H1 (cell line): ENCODE measurements around the gene JPH2. TPM values are rescaled to one million over a fixed set of nuclear protein-coding genes. Genes with fewer than 3 reads are reported as not detected.

Experiments used
- CTCF ChIA-PET: fragments of 300-600 bp; sonication (Branson Sonifier 250); formaldehyde crosslinking; loops from one replicate; lab custom pipeline; 2021; ENCODE audit not compliant: partially characterized antibody; lab: Charles Lee
- POLR2A ChIA-PET: fragments of 300-600 bp; sonication (Branson Sonifier 250); formaldehyde crosslinking; loops from one replicate; lab custom pipeline; 2021; ENCODE audit warnings: inconsistent platforms; ENCODE audit not compliant: partially characterized antibody; lab: Charles Lee
- DNase-seq, 2 experiments: peaks; one replicate each; pipeline versions ENCODE4 v3.0.0 to v3.0.0-alpha.2; 2010 to 2022; ENCODE audit warnings: low spot score in 2 of 2, low read depth in 1 of 2, mixed read lengths in 1 of 2
- FAIRE-seq: peaks from 2 replicates; lab custom pipeline; 2011; peaks lifted over from hg19 to GRCh38; lab: Jason Lieb, UNC
- H2AFZ ChIP-seq: 2 replicates; pipeline ENCODE4 v1.8.1; 2012; ENCODE audit warnings: low read length, inconsistent platforms
- H2AK5ac ChIP-seq: 2 replicates; pipeline ENCODE4 v1.6.1; 2013; ENCODE audit warnings: low read depth, low read length
- H2BK120ac ChIP-seq: replicated peaks from 2 replicates; pipeline ENCODE3; 2013; ENCODE audit warnings: low read depth, low read length, inconsistent platforms
- H2BK12ac ChIP-seq: 2 replicates; pipeline ENCODE4 v1.6.1; 2013; ENCODE audit warnings: low read depth, low read length
- H2BK15ac ChIP-seq: 2 replicates; pipeline ENCODE4 v1.6.1; 2013; ENCODE audit warnings: low read length
- H2BK20ac ChIP-seq: 2 replicates; pipeline ENCODE4 v1.6.1; 2013; ENCODE audit warnings: low read length
- H2BK5ac ChIP-seq: 2 replicates; pipeline ENCODE4 v1.6.1; 2013; ENCODE audit warnings: low read depth, low read length
- H3K14ac ChIP-seq: 2 replicates; pipeline ENCODE4 v1.6.1; 2013; ENCODE audit warnings: inconsistent platforms; ENCODE audit not compliant: insufficient read length
- H3K18ac ChIP-seq: 2 replicates; pipeline ENCODE4 v1.6.1; 2013; ENCODE audit warnings: low read length; ENCODE audit errors: extremely low read depth
- H3K23ac ChIP-seq: 2 replicates; pipeline ENCODE4 v1.6.1; 2013; ENCODE audit warnings: inconsistent platforms; ENCODE audit not compliant: insufficient read length
- H3K23me2 ChIP-seq: 2 replicates; pipeline ENCODE4 v1.6.1; 2013; ENCODE audit warnings: low read depth, low read length
- H3K27ac ChIP-seq: 2 replicates; pipeline ENCODE4 v1.6.1; 2011; ENCODE audit warnings: low read depth, low read length, inconsistent platforms
- H3K27me3 ChIP-seq, 4 experiments: replicated peaks in 1 of 4; 1 replicate in 1 of 4; 2 replicates in 3 of 4; pipeline versions ENCODE4 v1.6.1 to v1.8.1; 2011 to 2013; ENCODE audit warnings: low read length in 3 of 4, mild to moderate bottlenecking in 3 of 4, inconsistent platforms in 2 of 4, mixed read lengths in 2 of 4, moderate library complexity in 1 of 4; ENCODE audit not compliant: control insufficient read depth in 3 of 4, insufficient read depth in 3 of 4; ENCODE audit errors: extremely low read depth in 1 of 4
- H3K36me3 ChIP-seq, 4 experiments: 2 replicates each; pipeline versions ENCODE4 v1.6.1 to v1.8.1; 2011 to 2013; ENCODE audit warnings: mild to moderate bottlenecking in 4 of 4, low read length in 3 of 4, moderate library complexity in 2 of 4, control low read depth in 1 of 4, inconsistent platforms in 1 of 4; ENCODE audit not compliant: insufficient read depth in 4 of 4, control insufficient read depth in 2 of 4
- H3K4ac ChIP-seq: replicated peaks from 2 replicates; pipeline ENCODE3; 2013; ENCODE audit warnings: low read length, low read depth, mixed read lengths, inconsistent platforms; ENCODE audit not compliant: insufficient read length
- H3K4me1 ChIP-seq, 4 experiments: replicated peaks in 1 of 4; 1 replicate in 1 of 4; 2 replicates in 3 of 4; pipeline versions ENCODE4 v1.6.1 to v1.8.1; 2011 to 2013; ENCODE audit warnings: low read length in 3 of 4, inconsistent platforms in 2 of 4, mixed read lengths in 1 of 4; ENCODE audit not compliant: insufficient read depth in 4 of 4, control insufficient read depth in 3 of 4
- H3K4me2 ChIP-seq, 2 experiments: 2 replicates each; pipeline versions ENCODE4 v1.6.1 to v1.8.1; 2011 to 2013; ENCODE audit warnings: low read depth in 2 of 2, low read length in 2 of 2, control low read depth in 1 of 2, inconsistent platforms in 1 of 2, mild to moderate bottlenecking in 1 of 2; ENCODE audit not compliant: insufficient read depth in 1 of 2
- H3K4me3 ChIP-seq, 4 experiments: fragments of 200-600, 300-600 bp in 1 of 4; sonication (generic), shearing (Covaris generic), sonication (Bioruptor Twin) in 1 of 4; 2 replicates each; pipeline versions ENCODE4 v1.5.1 to v1.8.1; 2011 to 2016; ENCODE audit warnings: low read length in 4 of 4, low read depth in 3 of 4, control low read depth in 2 of 4, inconsistent platforms in 2 of 4, mild to moderate bottlenecking in 2 of 4, mixed read lengths in 1 of 4, moderate library complexity in 1 of 4; ENCODE audit not compliant: insufficient read depth in 2 of 4; ENCODE audit errors: extremely low read depth in 1 of 4
- H3K56ac ChIP-seq: replicated peaks from 2 replicates; pipeline ENCODE3; 2013; ENCODE audit warnings: low read depth, mild to moderate bottlenecking, mixed read lengths, low read length, inconsistent platforms; ENCODE audit not compliant: insufficient read length
- H3K79me1 ChIP-seq: 2 replicates; pipeline ENCODE4 v1.6.1; 2013; ENCODE audit warnings: low read depth, low read length, control low read depth
- H3K79me2 ChIP-seq, 2 experiments: 2 replicates each; pipeline versions ENCODE4 v1.6.1 to v1.8.1; 2012 to 2013; ENCODE audit warnings: low read length in 2 of 2, mild to moderate bottlenecking in 2 of 2, inconsistent platforms in 1 of 2; ENCODE audit not compliant: insufficient read depth in 2 of 2, control insufficient read depth in 1 of 2
- H3K9ac ChIP-seq, 4 experiments: replicated peaks in 1 of 4; 1 replicate in 1 of 4; 2 replicates in 3 of 4; pipeline versions ENCODE4 v1.6.1 to v1.8.1; 2011 to 2013; ENCODE audit warnings: low read depth in 3 of 4, low read length in 3 of 4, control low read depth in 2 of 4, mild to moderate bottlenecking in 2 of 4, moderate library complexity in 2 of 4, inconsistent platforms in 1 of 4; ENCODE audit errors: extremely low read depth in 1 of 4
- H3K9me3 ChIP-seq, 2 experiments: 2 replicates each; pipeline versions ENCODE4 v1.6.1 to v1.8.1; 2012 to 2013; ENCODE audit warnings: mild to moderate bottlenecking in 2 of 2, moderate library complexity in 2 of 2, control low read depth in 1 of 2, inconsistent platforms in 1 of 2, low read depth in 1 of 2, low read length in 1 of 2, mixed read lengths in 1 of 2; ENCODE audit not compliant: insufficient read depth in 2 of 2
- H4K20me1 ChIP-seq, 2 experiments: replicated peaks in 1 of 2; 2 replicates each; pipeline versions ENCODE3 to v1.8.1; 2011 to 2013; ENCODE audit warnings: inconsistent platforms in 2 of 2, low read length in 2 of 2, mild to moderate bottlenecking in 1 of 2; ENCODE audit not compliant: insufficient read depth in 2 of 2, control insufficient read depth in 1 of 2
- H4K5ac ChIP-seq: 2 replicates; pipeline ENCODE4 v1.6.1; 2013; ENCODE audit warnings: low read length, low read depth, mixed read lengths, inconsistent platforms; ENCODE audit not compliant: insufficient read length
- H4K8ac ChIP-seq: 2 replicates; pipeline ENCODE4 v1.8.0; 2013; ENCODE audit warnings: mild to moderate bottlenecking, moderate library complexity, low read length, inconsistent platforms; ENCODE audit not compliant: insufficient read depth; ENCODE audit errors: extremely low read depth
- H4K91ac ChIP-seq: replicated peaks from 2 replicates; pipeline ENCODE3; 2013; ENCODE audit warnings: low read length, mixed read lengths, inconsistent platforms; ENCODE audit not compliant: insufficient read length
- CBX5 ChIP-seq: fragments of 300-800, 300-1000 bp; sonication (generic); IDR thresholded peaks from 2 replicates; pipeline ENCODE4 v1.7.1; 2016; ENCODE audit warnings: antibody characterized with exemption, low read length, low read depth
- WGBS, 2 experiments: shearing (Covaris generic) in 1 of 2; methylation state at CpG; one replicate each; pipeline versions ENCODE4 v1.1.6 to v1.1.7; 2013 to 2015; ENCODE audit warnings: low lambda C conversion rate in 2 of 2, mixed read lengths in 2 of 2, inconsistent platforms in 1 of 2, low coverage in 1 of 2, missing lambda C conversion rate in 1 of 2; ENCODE audit not compliant: insufficient replicate concordance in 2 of 2, insufficient coverage in 1 of 2, insufficient read length in 1 of 2; ENCODE audit errors: extremely low coverage in 1 of 2, missing lambda C conversion rate in 1 of 2; 5-methylcytosine and 5-hydroxymethylcytosine counted together
- polyA plus RNA-seq, 7 experiments: library from polyadenylated mRNA; depleted of rRNA in 3 of 7; stranded (reverse) in 5 of 7; unstranded in 2 of 7; fragments of >200 nt in 5 of 7; fragments of 200-250 nt in 2 of 7; gene quantifications; 1 replicate in 5 of 7; 2 replicates in 1 of 7; 4 replicates in 1 of 7; pipeline versions ENCODE4 v1.2.1 to v1.2.3, GENCODE V29; 2011 to 2013; ENCODE audit warnings: missing spikeins in 2 of 7, mixed read lengths in 2 of 7
- total RNA-seq: library from RNA; stranded (reverse); fragmentation: NEBNext Ultra II Directional; extraction: Animal tissue kit (Norgen Biotek cat#: 25700); gene quantifications from 2 replicates; pipeline ENCODE4 v1.2.1, GENCODE V29; 2021
- TF ChIP-seq, protein P1 (sequence below), 3 experiments: IDR thresholded peaks; 1 replicate in 2 of 3; 2 replicates in 1 of 3; pipeline versions ENCODE4 v1.5.1 to v1.6.1; 2011; ENCODE audit warnings: low read length in 3 of 3, mild to moderate bottlenecking in 3 of 3, inconsistent platforms in 2 of 3, low read depth in 1 of 3, moderate library complexity in 1 of 3; ENCODE audit not compliant: insufficient read depth in 1 of 3; ENCODE audit errors: control extremely low read depth in 1 of 3

Gene JPH2
- total and polyA plus RNA-seq, 2 of the 8 experiments (the other 6 are each of a cell fraction or from before 2014, with no cell fraction given), result 0.59 to 1.3 TPM

DNA sequence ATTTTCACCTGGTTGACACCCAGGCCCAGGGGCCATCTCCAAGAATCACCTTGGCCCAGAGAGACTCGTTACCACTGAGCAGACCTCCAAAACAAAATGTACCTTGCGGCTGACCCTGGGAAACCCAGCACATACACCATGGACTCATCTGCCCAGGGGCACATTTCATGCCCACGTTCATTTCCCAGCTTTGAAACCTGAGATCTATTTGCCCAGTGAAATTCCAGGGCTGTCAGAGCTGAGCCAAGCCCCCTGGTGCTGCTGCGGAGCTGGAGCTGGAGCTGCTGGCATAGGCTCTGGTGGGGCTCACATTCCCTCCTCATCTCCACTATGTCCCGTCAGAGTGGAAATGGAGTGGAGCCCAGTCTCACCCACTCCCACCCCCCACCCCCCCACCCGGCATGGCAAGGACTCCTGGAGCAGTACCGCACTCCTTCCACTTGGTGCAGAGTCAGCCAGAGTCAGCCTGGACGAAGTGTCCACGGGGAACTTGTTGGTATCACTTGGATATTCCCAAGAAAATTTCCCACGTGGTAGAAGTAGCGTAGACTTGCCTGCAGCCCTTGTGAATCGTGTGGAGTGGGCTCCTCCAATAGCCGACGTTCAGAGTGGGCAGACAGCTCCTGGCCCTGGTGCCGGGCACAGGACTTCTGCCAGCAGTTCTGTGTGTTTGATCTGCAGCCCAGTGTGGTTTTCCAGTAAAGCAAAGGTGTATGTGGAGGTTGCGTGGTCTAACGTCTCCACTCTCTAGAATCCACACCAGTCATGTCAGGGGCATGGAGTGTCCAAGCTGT is 41.7 kb upstream of the JPH2 start:
- peak overlapping the region; percentile 25; the same call in 1 of the 2 replicates for H2BK20ac ChIP-seq
- no peak overlapping the region for H3K9ac ChIP-seq
- H2BK12ac ChIP-seq, result no peak overlapping the region
- no peak overlapping the region for H3K14ac ChIP-seq
- no peaks in the 10 kb centered on the region for H3K23me2 ChIP-seq
- H4K5ac ChIP-seq, result no peak overlapping the region
- peaks cover 0 to 6% (median 0%) of the 10 kb centered on the region in 4 experiments; a peak in 4 of 7 replicates for H3K4me1 ChIP-seq
- H2BK5ac ChIP-seq, result no peak overlapping the region
- H2AFZ ChIP-seq, result no peak overlapping the region
- H3K27me3 ChIP-seq, result no peaks in the 10 kb centered on the region
- FAIRE-seq (no peak), DNase-seq (no peak)
- no peak overlapping the region; the same call in 1 of the 2 replicates for H4K8ac ChIP-seq
- H4K91ac ChIP-seq, result peak overlapping the region; percentile 65
- H3K4me3 ChIP-seq, result no peak overlapping the region
- no peak overlapping the region for H3K4me2 ChIP-seq
- no peaks in the 10 kb centered on the region for H3K9me3 ChIP-seq
- ChIA-PET CTCF (interaction anchor here (0.6 to 1.8 kb wide), 6 partner anchors 10 to 157 kb away, joined by 3 to 11 read pairs (median 5); no protein-coding TSS in a partner anchor), POLR2A (no interaction called here)
- 73% methylated on average over 16 of the region's 17 CpGs; no CpG with 5 or more reads in 1 of the 2 experiments for WGBS, 2 experiments
- H3K56ac ChIP-seq, result no peak overlapping the region
- no peak overlapping the region for H3K4ac ChIP-seq
- H3K79me1 ChIP-seq, result no peaks in the 10 kb centered on the region
- no peaks in the 10 kb centered on the region for H3K79me2 ChIP-seq
- no peak overlapping the region for H3K23ac ChIP-seq
- no peaks in the 10 kb centered on the region for H3K36me3 ChIP-seq
- 0 out of 2 replicates have a peak overlapping the region, but pooled peaks have one; percentile 13 for H2BK15ac ChIP-seq
- no peak overlapping the region for H3K27ac ChIP-seq
- no peak overlapping the region for H2AK5ac ChIP-seq
- no peak overlapping the region for H3K18ac ChIP-seq
- TF ChIP-seq, protein P1, sequence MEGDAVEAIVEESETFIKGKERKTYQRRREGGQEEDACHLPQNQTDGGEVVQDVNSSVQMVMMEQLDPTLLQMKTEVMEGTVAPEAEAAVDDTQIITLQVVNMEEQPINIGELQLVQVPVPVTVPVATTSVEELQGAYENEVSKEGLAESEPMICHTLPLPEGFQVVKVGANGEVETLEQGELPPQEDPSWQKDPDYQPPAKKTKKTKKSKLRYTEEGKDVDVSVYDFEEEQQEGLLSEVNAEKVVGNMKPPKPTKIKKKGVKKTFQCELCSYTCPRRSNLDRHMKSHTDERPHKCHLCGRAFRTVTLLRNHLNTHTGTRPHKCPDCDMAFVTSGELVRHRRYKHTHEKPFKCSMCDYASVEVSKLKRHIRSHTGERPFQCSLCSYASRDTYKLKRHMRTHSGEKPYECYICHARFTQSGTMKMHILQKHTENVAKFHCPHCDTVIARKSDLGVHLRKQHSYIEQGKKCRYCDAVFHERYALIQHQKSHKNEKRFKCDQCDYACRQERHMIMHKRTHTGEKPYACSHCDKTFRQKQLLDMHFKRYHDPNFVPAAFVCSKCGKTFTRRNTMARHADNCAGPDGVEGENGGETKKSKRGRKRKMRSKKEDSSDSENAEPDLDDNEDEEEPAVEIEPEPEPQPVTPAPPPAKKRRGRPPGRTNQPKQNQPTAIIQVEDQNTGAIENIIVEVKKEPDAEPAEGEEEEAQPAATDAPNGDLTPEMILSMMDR (IDR thresholded peaks at IDR 0.05; ENCODE audit: control extremely low read depth in 1 of 3, insufficient read depth in 1 of 3, low read depth in 1 of 3, low read length in 3 of 3), result peak in 1 of 3 experiments; percentile 15; a peak in 1 of 4 replicates
- no peak for TF ChIP-seq CBX5
- no peak overlapping the region for H2BK120ac ChIP-seq
- H4K20me1 ChIP-seq, result no peaks in the 10 kb centered on the region
